NCI-H1048 (cell line): ENCODE measurements around the gene KRT34.
"Not testable (repeated sequence)": the region's sequence is repeated elsewhere in the genome, so short reads cannot be mapped to it uniquely, and the experiment has no call there.

Experiments used
- DNase-seq: peaks from one replicate; lab custom pipeline; 2025; lab: John Stamatoyannopoulos, UW

The KRT34 gene

GRCh38 chr17:41381943-41382342 lies at the start of gene KRT34:
Gene KRT34 (minus strand): TSS chr17:41382306. CDS start chr17:41382246, 60 bp downstream.
- not testable (repeated sequence) for DNase-seq

GRCh38 chr17:41430376-41430775 lies 48.3 kb upstream of the KRT34 start:
- not testable (repeated sequence) for DNase-seq

GRCh38 chr17:41429667-41430066 lies 47.6 kb upstream of the KRT34 start:
- no peak for DNase-seq

- DNase-seq, result no peak
Measured at GRCh38 chr17:41428591-41429291, 46.6 kb upstream of the KRT34 start.

- DNase-seq, result no peak
Measured at GRCh38 chr17:41424111-41424635, 42.1 kb upstream of the KRT34 start, which contains the start of gene KRT37. Gene KRT37 (minus strand): TSS chr17:41424585. CDS start chr17:41424523, 62 bp downstream.

- DNase-seq, result not testable (repeated sequence)
Measured at GRCh38 chr17:41422586-41422985, 40.5 kb upstream of the KRT34 start.

- no peak for DNase-seq
Measured at GRCh38 chr17:41421617-41422016, 39.5 kb upstream of the KRT34 start.

- no peak for DNase-seq
Measured at GRCh38 chr17:41421116-41421515, 39.0 kb upstream of the KRT34 start.

GRCh38 chr17:41420134-41420533 lies 38.0 kb upstream of the KRT34 start:
- no peak for DNase-seq

- DNase-seq, result no peak
Measured at GRCh38 chr17:41419716-41420115, 37.6 kb upstream of the KRT34 start.

- no peak for DNase-seq
Measured at GRCh38 chr17:41418116-41418860, 36.2 kb upstream of the KRT34 start.

GRCh38 chr17:41417576-41418015 lies 35.5 kb upstream of the KRT34 start:
- DNase-seq, result no peak

GRCh38 chr17:41417127-41417526 lies 35.0 kb upstream of the KRT34 start:
- DNase-seq, result no peak

GRCh38 chr17:41416479-41416878 lies 34.4 kb upstream of the KRT34 start:
- no peak for DNase-seq

- DNase-seq, result no peak
Measured at GRCh38 chr17:41415833-41416335, 33.8 kb upstream of the KRT34 start.

- no peak for DNase-seq
Measured at GRCh38 chr17:41415411-41415810, 33.3 kb upstream of the KRT34 start.

GRCh38 chr17:41413982-41414381 lies 31.9 kb upstream of the KRT34 start:
- no peak for DNase-seq

- no peak for DNase-seq
Measured at GRCh38 chr17:41413353-41413957, 31.3 kb upstream of the KRT34 start.

- no peak for DNase-seq
Measured at GRCh38 chr17:41411072-41411840, 29.1 kb upstream of the KRT34 start.

- no peak for DNase-seq
Measured at GRCh38 chr17:41407226-41407625, 25.1 kb upstream of the KRT34 start.

GRCh38 chr17:41406205-41406604 lies 24.1 kb upstream of the KRT34 start:
- no peak for DNase-seq
